SU-DHL-6 (cell line): ENCODE results near the gene SLC25A39.
A peak's percentile ranks its signal among the peaks of the same experiment; 100 is the strongest.
"Not testable (repeated sequence)": the region's sequence is repeated elsewhere in the genome, so short reads cannot be mapped to it uniquely, and the experiment has no call there.

Source experiments
- H2AFZ ChIP-seq: fragments of 200-600 bp; sonication (generic); 2 replicates; pipeline ENCODE4 v1.6.1; 2014; ENCODE audit warnings: low read depth, mild to moderate bottlenecking, moderate library complexity, mixed read lengths, antibody characterized with exemption, low read length; ENCODE audit not compliant: severe bottlenecking
- H3F3A ChIP-seq: fragments of 200-600 bp; shearing (Covaris generic); 2 replicates; pipeline ENCODE4 v1.6.0; 2016; ENCODE audit warnings: antibody characterized with exemption, mild to moderate bottlenecking; ENCODE audit not compliant: insufficient read depth
- H3K27ac ChIP-seq: fragments of 200-600 bp; sonication (generic); 2 replicates; pipeline ENCODE4 v1.5.1; 2016; ENCODE audit warnings: low read depth, mild to moderate bottlenecking, low read length, moderate library complexity, mixed read lengths
- H3K27me3 ChIP-seq: fragments of 200-600 bp; sonication (generic), shearing (Covaris generic); 2 replicates; pipeline ENCODE4 v1.6.0; 2014; ENCODE audit warnings: mild to moderate bottlenecking, low read length
- H3K36me3 ChIP-seq: fragments of 200-600 bp; sonication (generic); 2 replicates; pipeline ENCODE4 v1.6.1; 2014; ENCODE audit warnings: mild to moderate bottlenecking, low read length, mixed read lengths
- H3K4me2 ChIP-seq: fragments of 300-600, 200-600 bp; shearing (Covaris generic), sonication (generic); 2 replicates; pipeline ENCODE4 v1.6.0; 2014; ENCODE audit warnings: low read length, low read depth, mild to moderate bottlenecking; ENCODE audit not compliant: poor library complexity, severe bottlenecking
- H3K4me3 ChIP-seq: fragments of 200-600 bp; sonication (generic); 2 replicates; pipeline ENCODE4 v1.5.1; 2014; ENCODE audit warnings: antibody characterized with exemption, low read length, mild to moderate bottlenecking, mixed read lengths; ENCODE audit not compliant: insufficient read depth, poor library complexity, severe bottlenecking
- H3K79me2 ChIP-seq: fragments of 200-600 bp; sonication (generic); 2 replicates; pipeline ENCODE4 v1.6.1; 2014; ENCODE audit warnings: mild to moderate bottlenecking, low read length, moderate library complexity; ENCODE audit not compliant: insufficient read depth
- H3K9ac ChIP-seq: fragments of 200-600 bp; sonication (generic); 2 replicates; pipeline ENCODE4 v1.7.0; 2014; ENCODE audit warnings: mild to moderate bottlenecking, low read length
- H3K9me2 ChIP-seq: fragments of 200-600 bp; sonication (generic); replicated peaks from 2 replicates; pipeline ENCODE4 v1.6.1; 2014; ENCODE audit warnings: low read length; ENCODE audit not compliant: insufficient read depth
- H3K9me3 ChIP-seq: fragments of 200-600 bp; sonication (generic); 2 replicates; pipeline ENCODE4 v1.6.1; 2014; ENCODE audit warnings: low read length, mixed read lengths; ENCODE audit not compliant: insufficient read depth
- H4K20me1 ChIP-seq: fragments of 200-600 bp; sonication (generic); 2 replicates; pipeline ENCODE4 v1.6.1; 2014; ENCODE audit warnings: low read depth, mild to moderate bottlenecking, antibody characterized with exemption, low read length, moderate library complexity, mixed read lengths
- CTCF ChIP-seq: fragments of 200-600 bp; sonication (generic); IDR thresholded peaks from one replicate; pipeline ENCODE4 v1.5.1; 2017; ENCODE audit warnings: antibody characterized with exemption, mild to moderate bottlenecking, low read length, moderate library complexity; ENCODE audit not compliant: insufficient read depth, poor library complexity, severe bottlenecking
- EZH2phosphoT487 ChIP-seq: fragments of 200-600 bp; sonication (generic), shearing (Covaris generic); conservative IDR thresholded peaks from 2 replicates; pipeline ENCODE4 v1.6.1; 2018; ENCODE audit warnings: mild to moderate bottlenecking, antibody characterized with exemption, low read length, moderate library complexity, mixed read lengths

SLC25A39 gene

GRCh38 chr17:44345454-44346026 is 20.9 kb upstream of the SLC25A39 start:
- H2AFZ ChIP-seq = peak overlapping the region; percentile 17

GRCh38 chr17:44344939-44345453 is 20.4 kb upstream of the SLC25A39 start, which contains the start of gene GRN:
Gene GRN, plus strand, starts transcription at chr17:44345302. Its CDS starts 3,863 bp downstream, at chr17:44349165.
- TF ChIP-seq EZH2phosphoT487 (no peak), CTCF (no peak)
- Histone ChIP-seq H3F3A (peaks cover 37% of the 10 kb centered on the region), H4K20me1 (no peaks in the 10 kb centered on the region), H3K36me3 (no peaks in the 10 kb centered on the region), H3K4me3 (peak within 1 kb of the TSS; percentile 90), H3K27me3 (no peaks in the 10 kb centered on the region), H3K27ac (peak within 1 kb of the TSS; percentile 97), H3K9me2 (no peaks in the 10 kb centered on the region), H2AFZ (peak within 1 kb of the TSS; percentile 36), H3K9ac (peak within 1 kb of the TSS; percentile 77), H3K4me2 (peak within 1 kb of the TSS; percentile 88), H3K79me2 (peaks cover 4% of the 10 kb centered on the region; the same call in 1 of the 2 replicates), H3K9me3 (no peaks in the 10 kb centered on the region)

More at GRCh38 chr17:44345454-44346026, 20.9 kb upstream of the SLC25A39 start:
- Histone ChIP-seq H3K27ac (peak overlapping the region; percentile 97), H3K27me3 (no peaks in the 10 kb centered on the region), H4K20me1 (no peaks in the 10 kb centered on the region), H3K9ac (peak overlapping the region; percentile 77), H3K9me2 (no peaks in the 10 kb centered on the region), H3K36me3 (no peaks in the 10 kb centered on the region), H3K9me3 (no peaks in the 10 kb centered on the region), H3K4me2 (peak overlapping the region; percentile 88), H3F3A (peaks cover 37% of the 10 kb centered on the region), H3K79me2 (peaks cover 4% of the 10 kb centered on the region; the same call in 1 of the 2 replicates), H3K4me3 (peak overlapping the region; percentile 90)
- TF ChIP-seq CTCF (peak; percentile 83), EZH2phosphoT487 (no peak)

- Histone ChIP-seq H2AFZ (no peak overlapping the region), H3K4me3 (no peak overlapping the region), H4K20me1 (no peaks in the 10 kb centered on the region), H3K27ac (no peak overlapping the region), H3K9ac (no peak overlapping the region), H3K27me3 (no peaks in the 10 kb centered on the region), H3K79me2 (peaks cover 4% of the 10 kb centered on the region; the same call in 1 of the 2 replicates), H3K9me2 (no peaks in the 10 kb centered on the region), H3F3A (peaks cover 29% of the 10 kb centered on the region), H3K9me3 (no peaks in the 10 kb centered on the region), H3K4me2 (no peak overlapping the region), H3K36me3 (no peaks in the 10 kb centered on the region)
- TF ChIP-seq EZH2phosphoT487 (no peak), CTCF (no peak)
Measured at GRCh38 chr17:44343510-44344209, 19.0 kb upstream of the SLC25A39 start.

- H3K9me2 ChIP-seq, H2AFZ ChIP-seq, H3K27ac ChIP-seq, H3K27me3 ChIP-seq, H4K20me1 ChIP-seq, H3K36me3 ChIP-seq, H3K4me3 ChIP-seq, H3K79me2 ChIP-seq, H3K9me3 ChIP-seq, H3K4me2 ChIP-seq, H3F3A ChIP-seq, H3K9ac ChIP-seq: not testable (repeated sequence)
Measured at GRCh38 chr17:44340553-44340952, 15.9 kb upstream of the SLC25A39 start.
